ENCODE results near the gene SIX3.

SIX3 gene

DNA sequence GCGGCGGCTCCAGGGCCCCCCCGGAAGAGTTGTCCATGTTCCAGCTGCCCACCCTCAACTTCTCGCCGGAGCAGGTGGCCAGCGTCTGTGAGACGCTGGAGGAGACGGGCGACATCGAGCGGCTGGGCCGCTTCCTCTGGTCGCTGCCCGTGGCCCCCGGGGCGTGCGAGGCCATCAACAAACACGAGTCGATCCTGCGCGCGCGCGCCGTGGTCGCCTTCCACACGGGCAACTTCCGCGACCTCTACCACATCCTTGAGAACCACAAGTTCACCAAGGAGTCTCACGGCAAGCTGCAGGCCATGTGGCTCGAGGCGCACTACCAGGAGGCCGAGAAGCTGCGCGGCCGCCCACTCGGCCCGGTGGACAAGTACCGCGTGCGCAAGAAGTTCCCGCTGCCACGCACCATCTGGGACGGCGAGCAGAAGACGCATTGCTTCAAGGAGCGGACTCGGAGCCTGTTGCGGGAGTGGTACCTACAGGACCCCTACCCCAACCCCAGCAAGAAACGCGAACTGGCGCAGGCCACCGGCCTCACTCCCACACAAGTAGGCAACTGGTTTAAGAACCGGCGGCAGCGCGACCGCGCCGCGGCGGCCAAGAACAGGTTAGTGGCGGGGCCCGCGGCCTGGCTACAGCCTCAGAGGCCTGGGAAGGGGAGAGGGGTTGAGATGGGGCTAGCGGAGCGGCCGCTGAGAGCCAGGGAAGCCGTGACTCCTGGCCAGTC, 965 bp downstream of the SIX3 start:
- Histone ChIP-seq H3K4me2 (ENCODE audit: low read length, poor library complexity, severe bottlenecking) (no peak overlapping the region), H3K4me1 (ENCODE audit: control insufficient read depth, insufficient read depth, low read depth, low read length) (peaks cover 41% of the 10 kb centered on the region), H3K4me3 (ENCODE audit: insufficient read depth in 1 of 2, low read depth in 1 of 2, low read length in 2 of 2) (peak overlapping the region in 1 of 2 experiments; percentile 47), H2BK120ac (ENCODE audit: low read depth, low read length) (no peak overlapping the region), H3K18ac (ENCODE audit: low read depth in 1 of 2, low read length in 2 of 2) (no peak overlapping the region), H3K27me3 (ENCODE audit: control insufficient read depth in 1 of 2, insufficient read depth in 1 of 2, low read length in 2 of 2) (peaks cover 92 to 96% of the 10 kb centered on the region in 2 experiments), H3K36me3 (ENCODE audit: control insufficient read depth in 1 of 2, insufficient read depth in 2 of 2, low read depth in 1 of 2, low read length in 2 of 2) (no peaks in the 10 kb centered on the region), H3K9me3 (ENCODE audit: control insufficient read depth, low read length) (no peaks in the 10 kb centered on the region), H2AFZ (ENCODE audit: low read depth, low read length) (no peak overlapping the region), H3K14ac (ENCODE audit: low read length in 2 of 2) (no peak overlapping the region), H3K4ac (ENCODE audit: low read depth in 1 of 2, low read length in 2 of 2) (no peak overlapping the region), H2BK5ac (ENCODE audit: low read depth, low read length, poor library complexity, severe bottlenecking) (no peak overlapping the region), H2BK15ac (ENCODE audit: low read depth, poor library complexity, severe bottlenecking) (no peak overlapping the region), H2AK5ac (ENCODE audit: low read length, severe bottlenecking) (no peak overlapping the region), H3K9ac (ENCODE audit: low read length) (no peak overlapping the region), H4K91ac (ENCODE audit: low read length) (no peak overlapping the region), H4K8ac (ENCODE audit: low read length) (no peak overlapping the region), H2BK12ac (ENCODE audit: low read length in 2 of 2) (no peak overlapping the region), H3K23ac (ENCODE audit: low read length in 2 of 2) (no peak overlapping the region), H3K27ac (ENCODE audit: low read length, poor library complexity, severe bottlenecking) (no peak overlapping the region), H3K79me1 (replicated peaks; ENCODE audit: low read length, poor library complexity, severe bottlenecking) (no peaks in the 10 kb centered on the region)
- no peak for DNase-seq
- 1% methylated on average over 62 of the region's 69 CpGs for WGBS

GRCh38 chr2:44943031-44943692, 1.7 kb downstream of the SIX3 start:
- H2BK5ac ChIP-seq (ENCODE audit: low read depth, low read length, poor library complexity, severe bottlenecking), result no peak overlapping the region
- no peak overlapping the region for H3K4ac ChIP-seq (ENCODE audit: low read depth in 1 of 2, low read length in 2 of 2)
- H3K18ac ChIP-seq (ENCODE audit: low read depth in 1 of 2, low read length in 2 of 2), result no peak overlapping the region
- no peak overlapping the region for H3K9ac ChIP-seq (ENCODE audit: low read length)
- H3K9me3 ChIP-seq (ENCODE audit: control insufficient read depth, low read length), result no peaks in the 10 kb centered on the region
- DNase-seq, result no peak
- H4K8ac ChIP-seq (ENCODE audit: low read length), result no peak overlapping the region
- peak overlapping the region in 1 of 2 experiments; percentile 47 for H3K4me3 ChIP-seq (ENCODE audit: insufficient read depth in 1 of 2, low read depth in 1 of 2, low read length in 2 of 2)
- H3K4me2 ChIP-seq (ENCODE audit: low read length, poor library complexity, severe bottlenecking), result no peak overlapping the region
- no peak overlapping the region for H2BK120ac ChIP-seq (ENCODE audit: low read depth, low read length)
- H3K36me3 ChIP-seq (ENCODE audit: control insufficient read depth in 1 of 2, insufficient read depth in 2 of 2, low read depth in 1 of 2, low read length in 2 of 2), result no peaks in the 10 kb centered on the region
- no peak overlapping the region for H4K91ac ChIP-seq (ENCODE audit: low read length)
- no peak overlapping the region for H2BK15ac ChIP-seq (ENCODE audit: low read depth, poor library complexity, severe bottlenecking)
- H2AK5ac ChIP-seq (ENCODE audit: low read length, severe bottlenecking), result no peak overlapping the region
- peaks cover 92 to 96% of the 10 kb centered on the region in 2 experiments for H3K27me3 ChIP-seq (ENCODE audit: control insufficient read depth in 1 of 2, insufficient read depth in 1 of 2, low read length in 2 of 2)
- peaks cover 38% of the 10 kb centered on the region for H3K4me1 ChIP-seq (ENCODE audit: control insufficient read depth, insufficient read depth, low read depth, low read length)
- no peak overlapping the region for H3K23ac ChIP-seq (ENCODE audit: low read length in 2 of 2)
- 5% methylated on average over 36 of the region's 36 CpGs for WGBS
- no peak overlapping the region for H3K14ac ChIP-seq (ENCODE audit: low read length in 2 of 2)
- H3K27ac ChIP-seq (ENCODE audit: low read length, poor library complexity, severe bottlenecking), result no peak overlapping the region
- no peak overlapping the region for H2BK12ac ChIP-seq (ENCODE audit: low read length in 2 of 2)
- H3K79me1 ChIP-seq (replicated peaks; ENCODE audit: low read length, poor library complexity, severe bottlenecking), result no peaks in the 10 kb centered on the region
- no peak overlapping the region for H2AFZ ChIP-seq (ENCODE audit: low read depth, low read length)

GRCh38 chr2:44943693-44944101, 2.2 kb downstream of the SIX3 start:
- Histone ChIP-seq H3K9ac (ENCODE audit: low read length) (no peak overlapping the region), H2BK5ac (ENCODE audit: low read depth, low read length, poor library complexity, severe bottlenecking) (no peak overlapping the region), H3K27me3 (ENCODE audit: control insufficient read depth in 1 of 2, insufficient read depth in 1 of 2, low read length in 2 of 2) (peaks cover 92 to 96% of the 10 kb centered on the region in 2 experiments), H2AK5ac (ENCODE audit: low read length, severe bottlenecking) (no peak overlapping the region), H3K4me3 (ENCODE audit: insufficient read depth in 1 of 2, low read depth in 1 of 2, low read length in 2 of 2) (no peak overlapping the region), H3K36me3 (ENCODE audit: control insufficient read depth in 1 of 2, insufficient read depth in 2 of 2, low read depth in 1 of 2, low read length in 2 of 2) (no peaks in the 10 kb centered on the region), H3K4ac (ENCODE audit: low read depth in 1 of 2, low read length in 2 of 2) (no peak overlapping the region), H3K23ac (ENCODE audit: low read length in 2 of 2) (peak overlapping the region in 1 of 2 experiments; percentile 27), H4K91ac (ENCODE audit: low read length) (no peak overlapping the region), H3K9me3 (ENCODE audit: control insufficient read depth, low read length) (no peaks in the 10 kb centered on the region), H3K4me2 (ENCODE audit: low read length, poor library complexity, severe bottlenecking) (no peak overlapping the region), H3K79me1 (replicated peaks; ENCODE audit: low read length, poor library complexity, severe bottlenecking) (no peaks in the 10 kb centered on the region), H3K18ac (ENCODE audit: low read depth in 1 of 2, low read length in 2 of 2) (no peak overlapping the region), H3K14ac (ENCODE audit: low read length in 2 of 2) (no peak overlapping the region), H2BK12ac (ENCODE audit: low read length in 2 of 2) (no peak overlapping the region), H3K4me1 (ENCODE audit: control insufficient read depth, insufficient read depth, low read depth, low read length) (peaks cover 33% of the 10 kb centered on the region), H2AFZ (ENCODE audit: low read depth, low read length) (no peak overlapping the region), H2BK120ac (ENCODE audit: low read depth, low read length) (no peak overlapping the region), H2BK15ac (ENCODE audit: low read depth, poor library complexity, severe bottlenecking) (no peak overlapping the region), H3K27ac (ENCODE audit: low read length, poor library complexity, severe bottlenecking) (no peak overlapping the region), H4K8ac (ENCODE audit: low read length) (no peak overlapping the region)
- whole genome bisulfite sequencing, result 3% methylated on average over 10 of the region's 10 CpGs
- no peak for DNase-seq

DNA sequence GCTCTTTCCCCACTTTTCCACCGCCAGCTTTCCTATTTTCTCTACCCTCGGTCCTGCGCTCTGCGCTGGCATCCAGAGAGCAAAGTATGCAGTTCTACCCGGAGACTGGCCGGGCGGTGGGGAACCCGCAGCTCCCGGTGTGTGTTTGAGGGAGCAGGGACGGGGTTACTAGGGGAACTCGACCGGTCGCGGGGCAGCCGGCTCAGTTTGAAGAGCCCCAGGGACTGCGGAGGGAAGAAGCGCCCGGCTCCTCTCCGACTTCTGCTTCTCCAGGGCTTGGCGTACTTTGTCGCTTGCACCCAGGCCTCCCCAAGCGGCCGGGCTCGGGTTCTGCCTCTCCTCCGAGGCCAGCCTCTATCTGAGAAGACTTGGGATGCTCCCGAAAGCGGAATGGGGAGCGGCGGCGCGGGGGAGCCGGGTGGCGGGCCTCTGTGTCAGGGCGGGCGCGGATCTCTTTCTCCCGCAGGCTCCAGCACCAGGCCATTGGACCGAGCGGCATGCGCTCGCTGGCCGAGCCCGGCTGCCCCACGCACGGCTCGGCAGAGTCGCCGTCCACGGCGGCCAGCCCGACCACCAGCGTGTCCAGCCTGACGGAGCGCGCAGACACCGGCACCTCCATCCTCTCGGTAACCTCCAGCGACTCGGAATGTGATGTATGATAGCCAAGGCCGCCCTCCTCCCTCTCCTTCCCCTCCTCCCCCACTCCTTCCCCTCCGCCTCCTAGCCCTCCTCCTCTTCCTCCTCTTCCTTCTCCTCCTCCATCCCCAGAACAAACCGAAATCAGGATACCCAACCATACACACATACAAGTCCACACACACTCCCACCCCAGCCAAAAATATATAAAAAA, 2.8 kb downstream of the SIX3 start:
- Histone ChIP-seq H3K4ac (ENCODE audit: low read depth in 1 of 2, low read length in 2 of 2) (no peak overlapping the region), H2BK120ac (ENCODE audit: low read depth, low read length) (no peak overlapping the region), H3K4me3 (ENCODE audit: insufficient read depth in 1 of 2, low read depth in 1 of 2, low read length in 2 of 2) (peak overlapping the region in 1 of 2 experiments; percentile 55), H3K36me3 (ENCODE audit: control insufficient read depth in 1 of 2, insufficient read depth in 2 of 2, low read depth in 1 of 2, low read length in 2 of 2) (no peaks in the 10 kb centered on the region), H3K9me3 (ENCODE audit: control insufficient read depth, low read length) (no peaks in the 10 kb centered on the region), H3K23ac (ENCODE audit: low read length in 2 of 2) (no peak overlapping the region), H3K79me1 (replicated peaks; ENCODE audit: low read length, poor library complexity, severe bottlenecking) (no peaks in the 10 kb centered on the region), H2BK15ac (ENCODE audit: low read depth, poor library complexity, severe bottlenecking) (no peak overlapping the region), H2BK12ac (ENCODE audit: low read length in 2 of 2) (no peak overlapping the region), H2AK5ac (ENCODE audit: low read length, severe bottlenecking) (no peak overlapping the region), H3K18ac (ENCODE audit: low read depth in 1 of 2, low read length in 2 of 2) (no peak overlapping the region), H3K9ac (ENCODE audit: low read length) (no peak overlapping the region), H3K27ac (ENCODE audit: low read length, poor library complexity, severe bottlenecking) (no peak overlapping the region), H2BK5ac (ENCODE audit: low read depth, low read length, poor library complexity, severe bottlenecking) (no peak overlapping the region), H4K8ac (ENCODE audit: low read length) (no peak overlapping the region), H3K14ac (ENCODE audit: low read length in 2 of 2) (no peak overlapping the region), H3K27me3 (ENCODE audit: control insufficient read depth in 1 of 2, insufficient read depth in 1 of 2, low read length in 2 of 2) (peaks cover 96 to 98% of the 10 kb centered on the region in 2 experiments), H3K4me1 (ENCODE audit: control insufficient read depth, insufficient read depth, low read depth, low read length) (peaks cover 30% of the 10 kb centered on the region), H3K4me2 (ENCODE audit: low read length, poor library complexity, severe bottlenecking) (peak overlapping the region; percentile 47), H4K91ac (ENCODE audit: low read length) (no peak overlapping the region), H2AFZ (ENCODE audit: low read depth, low read length) (no peak overlapping the region)
- no peak for DNase-seq
- 2% methylated on average over 60 of the region's 62 CpGs for WGBS
